Activated CD8-positive, alpha-beta memory T cell treated with anti-CD3 and anti-CD28 coated beads for 48 hours (primary cell): ENCODE results near the gene CS.
"Not testable (repeated sequence)": the region's sequence is repeated elsewhere in the genome, so short reads cannot be mapped to it uniquely, and the experiment has no call there.

Experiments
- DNase-seq, 3 experiments: peaks; one replicate each; pipeline ENCODE4 v3.0.0-alpha.2; 2020; ENCODE audit warnings: low read depth in 2 of 3, low spot score in 2 of 3

The CS gene

GRCh38 chr12:56299853-56300643, at the start of gene CS:
TSS of gene CS (minus strand) at chr12:56300330. CDS start at chr12:56300201, 129 bp downstream.
- peak; percentile 91 to 97 (median 95) for DNase-seq

GRCh38 chr12:56348776-56349175, 48.6 kb upstream of the CS start:
- DNase-seq, result no peak

DNA sequence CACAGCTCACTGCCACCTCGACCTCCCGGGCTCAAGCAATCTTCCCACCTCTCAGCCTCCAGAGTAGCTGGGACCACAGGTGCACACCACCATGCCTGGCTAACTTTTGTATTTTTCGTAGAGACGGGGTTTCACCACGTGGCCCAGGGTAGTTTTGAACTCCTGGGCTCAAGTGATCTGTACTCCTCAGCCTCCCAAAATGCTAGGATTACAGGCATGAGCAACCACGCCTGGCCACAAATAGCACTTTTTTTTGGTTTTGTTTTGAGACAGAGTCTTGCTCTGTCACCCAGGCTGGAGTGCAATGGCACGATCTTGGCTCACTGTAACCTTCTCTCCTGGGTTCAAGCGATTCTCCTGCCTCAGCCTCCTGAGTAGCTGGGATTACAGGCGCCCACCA, 47.1 kb upstream of the CS start:
- not testable (repeated sequence) for DNase-seq

DNA sequence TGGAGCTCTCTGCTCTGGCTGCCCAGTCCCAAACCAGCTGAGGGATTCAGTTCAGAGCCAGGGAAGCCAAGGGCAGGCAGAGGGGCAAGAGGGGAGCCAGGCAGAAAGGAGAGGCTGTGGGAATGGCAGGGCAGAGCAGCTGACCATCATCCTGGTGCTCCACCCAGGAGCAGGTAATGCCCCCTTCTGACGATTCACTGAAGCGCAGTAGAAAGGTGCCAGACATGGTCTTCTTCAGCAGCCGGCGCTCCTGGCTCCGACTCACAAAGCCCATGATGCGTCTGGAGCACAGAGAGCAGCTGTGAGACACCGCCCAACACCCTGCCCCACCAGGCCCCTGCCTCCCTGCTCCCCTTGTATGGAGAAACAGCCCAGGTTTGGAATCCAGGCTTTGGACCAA, 46.5 kb upstream of the CS start:
- no peak for DNase-seq

GRCh38 chr12:56342290-56342689, 42.2 kb upstream of the CS start:
- not testable (repeated sequence) for DNase-seq

- no peak for DNase-seq
Measured at GRCh38 chr12:56341616-56342015, 41.5 kb upstream of the CS start.

- no peak for DNase-seq
Measured at GRCh38 chr12:56339158-56339422, 39.0 kb upstream of the CS start.

- DNase-seq, result peak; percentile 36 to 71 (median 69)
Measured at GRCh38 chr12:56338308-56339157, 38.4 kb upstream of the CS start, which contains the start of gene IL23A. TSS of gene IL23A (plus strand) at chr12:56338884. CDS start at chr12:56339045, 161 bp downstream.

- no peak for DNase-seq
Measured at GRCh38 chr12:56337753-56338251, 37.7 kb upstream of the CS start.

GRCh38 chr12:56336361-56337167, 36.4 kb upstream of the CS start:
- DNase-seq, result no peak

DNA sequence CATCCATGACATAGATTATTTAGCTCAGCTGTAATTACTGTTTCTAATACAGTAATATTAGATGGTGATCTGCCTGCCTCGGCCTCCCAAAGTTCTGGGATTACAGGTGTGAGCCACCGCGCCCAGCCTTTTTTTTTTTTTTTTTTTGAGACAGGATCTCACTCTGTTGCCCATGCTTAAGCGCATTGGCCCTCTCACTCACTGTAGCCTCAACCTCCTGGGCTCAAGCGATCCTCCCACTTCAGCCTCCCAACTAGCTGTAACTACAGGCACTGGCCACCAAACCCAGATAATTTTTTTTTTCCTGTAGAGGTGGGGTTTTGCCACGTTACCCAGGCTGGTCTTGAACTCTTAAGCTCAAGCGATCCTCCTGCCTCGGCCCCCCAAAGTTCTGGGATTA, 35.4 kb upstream of the CS start:
- DNase-seq, result not testable (repeated sequence)

DNA sequence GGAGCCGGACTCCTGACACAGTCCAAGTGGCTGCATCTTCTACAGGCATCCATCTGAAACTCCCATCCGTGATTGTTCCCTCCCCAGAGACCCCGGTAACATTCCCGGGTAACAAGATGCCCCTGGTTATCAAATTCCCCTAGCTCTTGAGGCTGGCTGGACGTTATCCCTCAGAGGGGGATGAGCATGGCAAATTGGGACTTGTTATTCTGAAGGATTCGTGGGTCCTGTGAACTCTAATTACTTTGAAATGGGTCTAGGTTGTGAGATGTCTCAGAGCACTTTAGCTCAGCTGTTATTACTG, 34.3 kb upstream of the CS start:
- no peak for DNase-seq

DNA sequence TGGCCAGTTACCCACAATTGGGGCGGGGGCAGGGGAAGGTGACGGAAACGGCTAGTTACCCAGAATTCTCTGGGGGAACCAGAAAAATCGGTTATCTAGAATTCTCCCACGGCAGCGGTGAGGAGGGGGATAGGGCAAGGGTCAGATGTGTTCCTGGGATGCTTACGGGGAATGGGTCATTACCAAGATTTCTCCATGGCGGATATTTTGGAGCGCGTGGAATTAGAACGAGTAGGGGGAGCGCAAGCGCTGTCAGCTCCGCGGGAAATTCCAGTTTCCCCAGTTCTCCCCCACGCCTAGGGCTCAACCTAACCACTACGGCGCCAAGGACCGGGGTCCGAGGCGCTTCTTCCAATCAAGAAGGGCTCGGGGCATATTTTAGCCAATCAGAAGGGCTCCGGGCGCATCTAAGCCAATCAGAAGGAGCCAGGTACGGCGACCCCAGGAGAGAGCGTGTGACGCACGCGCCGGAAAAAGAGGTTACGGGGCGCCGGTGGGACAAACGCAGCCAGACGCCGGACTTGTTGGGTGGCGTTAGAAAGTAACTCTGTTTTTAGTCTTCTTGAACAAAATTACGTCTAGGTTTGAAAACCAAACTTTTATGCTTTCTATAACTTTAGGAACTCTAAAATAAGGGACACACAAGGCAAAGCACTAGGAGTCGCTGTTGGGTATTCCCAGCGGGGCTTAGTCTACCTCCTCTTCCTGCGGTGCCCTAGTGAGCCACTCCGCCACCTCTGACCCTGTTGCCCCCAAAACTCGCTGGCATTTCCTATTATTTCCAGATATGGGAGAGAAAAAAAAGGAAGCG, 33.8 kb upstream of the CS start, which contains the start of gene PAN2:
Gene PAN2, minus strand, starts transcription at position 322 of the 811 bp plus-strand sequence. CDS start 906 bp downstream, outside the sequence.
- DNase-seq, result peak; percentile 63 to 86 (median 86)

GRCh38 chr12:56333197-56333678, 33.1 kb upstream of the CS start:
- no peak for DNase-seq

DNA sequence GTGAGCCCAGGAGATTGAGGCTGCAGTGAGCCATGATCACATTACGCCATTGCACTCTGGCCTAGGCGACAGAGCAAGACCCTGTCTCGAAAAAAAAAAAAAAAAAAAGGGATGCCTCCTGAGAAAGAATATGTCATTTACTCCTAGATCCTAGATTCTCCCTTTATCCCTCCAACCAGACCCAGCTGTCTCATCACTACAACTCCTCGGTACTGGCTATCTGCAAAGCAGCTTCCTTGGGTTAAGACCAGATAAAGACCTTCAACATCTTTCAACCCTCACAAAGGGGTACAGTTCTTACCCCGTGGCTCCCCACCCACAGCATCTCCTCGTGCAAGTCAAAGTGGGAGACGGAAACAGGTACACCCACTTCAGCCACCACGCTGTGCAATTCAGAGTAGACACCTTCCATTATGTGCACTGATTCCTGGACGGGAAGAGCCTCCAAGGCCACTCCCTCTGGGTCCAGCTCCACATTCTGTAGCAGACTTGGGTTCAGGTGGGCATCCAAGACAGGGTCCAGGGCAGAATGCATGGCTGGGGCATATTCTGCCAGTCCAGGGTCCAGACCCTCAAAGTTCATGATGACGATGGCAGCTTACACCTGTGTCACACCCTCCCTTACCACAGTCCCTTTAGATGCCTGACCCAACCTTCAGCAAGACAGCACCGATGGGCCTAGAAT, 32.5 kb upstream of the CS start:
- no peak for DNase-seq

DNA sequence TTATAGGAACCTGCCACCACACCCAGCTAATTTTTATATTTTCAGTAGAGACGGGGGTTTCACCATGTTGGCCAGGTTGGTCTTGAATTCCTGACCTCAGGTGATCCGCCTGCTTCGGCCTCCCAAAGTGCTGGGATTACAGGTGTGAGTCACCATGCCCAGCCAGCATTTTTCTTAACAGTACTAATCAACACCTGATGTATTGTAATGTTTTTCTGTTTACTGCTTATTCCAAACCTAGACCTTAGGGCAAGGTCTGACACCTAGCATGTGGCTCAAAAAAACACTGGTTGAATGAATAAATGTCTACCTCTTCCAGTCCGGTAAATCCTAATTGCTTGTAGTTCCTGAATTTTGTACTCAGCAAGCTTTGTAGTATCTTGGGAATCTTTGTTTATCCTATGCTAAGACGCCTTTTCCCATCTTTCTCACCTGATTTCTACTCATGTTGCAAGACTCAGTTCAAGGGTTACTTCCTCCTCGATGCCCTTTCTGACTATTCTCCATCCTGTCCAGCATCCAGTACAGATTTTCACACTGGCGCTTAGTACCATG, 30.9 kb upstream of the CS start:
- no peak for DNase-seq

DNA sequence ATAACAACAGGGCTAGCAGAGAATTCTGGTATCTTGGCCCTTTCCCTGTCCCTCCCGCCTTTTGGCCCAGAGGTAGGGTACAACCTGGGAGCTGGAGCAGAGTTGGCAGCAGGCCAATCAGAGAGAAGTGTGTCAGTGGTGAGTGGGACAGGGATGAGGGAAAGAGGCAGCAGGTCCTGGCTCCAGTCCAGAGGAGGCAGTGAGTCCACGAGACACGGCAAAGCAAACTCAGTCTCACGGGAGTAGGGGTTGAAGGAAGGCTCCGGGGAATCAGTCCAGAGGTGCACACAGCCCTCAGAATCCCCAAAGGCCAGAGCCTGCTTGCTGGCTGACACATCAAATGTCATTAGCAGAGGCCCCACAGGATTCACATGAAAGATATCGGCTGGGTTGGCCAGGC, 26.4 kb upstream of the CS start:
- DNase-seq, result no peak

DNA sequence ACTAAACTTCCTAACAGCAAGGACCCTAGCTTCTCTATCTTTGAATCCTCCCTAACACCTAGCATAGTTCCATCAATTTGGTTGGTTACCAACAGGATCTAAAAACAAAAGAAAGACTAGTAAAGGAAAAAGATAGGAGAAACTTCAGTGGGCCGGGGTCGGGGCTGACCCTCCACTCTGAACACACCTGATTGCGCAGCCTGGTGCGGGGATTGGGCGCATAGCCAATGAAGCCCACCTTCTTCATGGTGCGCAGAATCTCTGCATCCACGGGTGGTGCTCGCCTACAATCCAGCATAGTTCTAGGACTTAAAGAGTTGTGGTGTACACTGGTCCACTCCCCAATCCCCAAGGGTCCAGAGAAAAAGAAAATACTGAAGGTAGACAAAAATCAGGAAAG, 26.0 kb upstream of the CS start:
- DNase-seq, result no peak

- DNase-seq, result no peak
Measured at GRCh38 chr12:56324206-56324605, 24.1 kb upstream of the CS start.

GRCh38 chr12:56321610-56322009, 21.5 kb upstream of the CS start:
- not testable (repeated sequence) for DNase-seq
